HG03175 (cell line): Measurements from ENCODE around the gene GATB.
"Not testable (repeated sequence)": the region's sequence is repeated elsewhere in the genome, so short reads cannot be mapped to it uniquely, and the experiment has no call there.

Experiments
- ATAC-seq: cut with Tn5 transposase; IDR thresholded peaks from one replicate; pipeline ENCODE4 v1.9.1; 2021; ENCODE audit warnings: mild to moderate bottlenecking, moderate library complexity; ENCODE audit not compliant: unreplicated experiment

Gene GATB

DNA sequence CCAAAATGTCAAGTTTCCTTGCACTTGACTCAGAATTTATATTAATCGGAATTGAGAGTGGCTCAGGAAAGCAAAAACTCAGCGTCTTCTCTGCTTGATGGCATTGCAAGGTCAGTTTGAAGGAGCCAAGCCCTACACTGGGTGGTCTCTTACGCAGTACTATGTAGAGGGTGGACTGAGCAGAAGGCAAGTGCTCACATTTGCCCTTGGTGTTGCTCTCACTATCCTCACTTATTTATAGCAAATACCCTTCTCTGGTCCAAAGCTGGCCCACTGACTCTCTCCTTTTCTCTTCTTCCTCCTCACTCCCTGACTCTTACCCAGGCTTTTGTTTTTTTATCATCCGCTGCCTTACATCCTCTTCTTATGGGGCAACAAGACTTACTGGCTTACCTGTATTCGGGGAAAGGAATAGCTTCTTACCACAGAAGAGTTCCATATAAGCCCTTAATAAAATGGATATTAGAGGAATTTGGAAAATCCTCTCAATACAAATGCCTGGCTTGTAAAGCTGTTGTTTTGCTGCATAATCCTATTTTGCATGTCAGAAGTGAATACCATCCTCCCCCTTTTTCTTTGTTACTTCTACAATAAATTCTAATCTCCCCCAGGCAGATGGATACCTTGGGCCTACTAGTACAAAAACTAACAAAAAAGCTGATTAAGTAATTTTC is 24.8 kb upstream of the GATB start:
- no peak for ATAC-seq

DNA sequence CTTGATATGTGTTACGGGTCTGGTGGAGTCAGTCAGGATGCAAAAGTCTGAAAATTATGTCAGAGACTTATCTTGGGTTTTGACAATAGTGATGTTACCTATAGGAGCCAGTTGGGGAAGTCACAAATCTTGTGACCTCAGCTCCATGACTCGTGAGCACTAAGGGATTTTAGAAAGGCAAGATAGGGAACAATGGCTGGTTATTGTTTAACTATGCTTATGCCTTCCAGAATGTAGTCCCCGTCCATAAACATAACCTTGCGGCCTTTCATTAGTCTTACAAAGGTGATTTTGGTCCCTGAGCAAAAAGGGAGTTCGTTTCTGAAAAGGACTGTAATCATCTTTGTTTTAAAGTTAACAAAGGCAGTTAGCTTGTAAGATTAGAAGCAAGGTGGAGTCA is 23.9 kb upstream of the GATB start:
- no peak for ATAC-seq

DNA sequence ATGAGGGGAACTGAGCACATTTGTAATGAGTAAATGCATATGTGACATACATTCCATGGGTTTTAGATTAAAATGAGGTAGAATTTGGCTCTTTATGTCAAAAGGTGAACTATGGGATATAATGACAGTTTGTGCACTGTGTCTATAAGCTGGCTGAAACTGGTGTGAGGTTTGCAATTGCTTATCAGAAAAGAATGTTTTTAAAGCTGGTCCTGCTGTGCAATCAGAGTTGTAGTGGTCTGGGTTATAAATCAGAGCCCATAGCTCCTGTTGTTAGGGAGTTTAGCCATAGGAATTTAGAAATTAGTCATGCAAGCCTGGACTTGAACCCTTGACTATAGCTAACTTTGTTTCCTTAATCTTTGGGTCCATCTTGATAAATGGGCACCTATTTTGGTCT is 23.1 kb upstream of the GATB start:
- ATAC-seq, result no peak

GRCh38 chr4:151782296-151782695 is 21.5 kb upstream of the GATB start:
- no peak for ATAC-seq

DNA sequence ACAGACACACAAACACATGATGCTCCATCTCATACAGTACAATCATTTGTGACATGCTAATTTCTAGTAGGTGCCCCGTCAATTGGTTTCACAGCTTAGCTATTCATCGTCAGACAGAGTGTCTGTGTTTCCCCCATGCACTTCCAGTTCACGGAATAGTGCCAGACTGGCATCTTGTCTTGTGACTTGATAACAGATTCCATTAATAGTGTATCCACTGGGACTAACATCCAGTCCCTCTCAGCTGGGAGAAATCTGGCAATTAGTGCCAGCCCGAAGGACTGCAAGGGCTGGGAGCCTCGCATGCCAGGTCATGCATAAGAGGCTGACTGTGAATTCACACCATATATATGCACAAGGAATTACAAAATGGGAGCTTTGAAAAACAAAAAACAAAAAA is 20.2 kb upstream of the GATB start:
- ATAC-seq, result no peak

DNA sequence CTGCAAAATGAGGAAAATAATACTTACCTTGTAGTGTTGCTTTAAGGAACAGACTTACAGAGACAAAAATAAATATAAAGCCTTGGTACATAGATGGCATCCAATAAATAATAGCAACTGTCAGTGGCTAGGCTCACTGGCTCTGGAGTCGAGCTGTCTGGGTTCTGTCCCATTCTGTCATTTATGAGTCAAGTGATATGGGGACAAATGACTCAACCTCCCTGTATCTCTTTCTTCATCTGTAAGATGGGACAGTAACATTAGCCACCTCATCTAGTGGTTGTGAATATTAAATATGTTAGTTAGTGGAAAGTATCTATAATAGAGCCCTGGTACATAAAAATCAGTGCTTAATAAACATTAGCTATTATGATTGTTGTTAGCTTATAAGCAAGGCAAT is 16.7 kb upstream of the GATB start:
- no peak for ATAC-seq

DNA sequence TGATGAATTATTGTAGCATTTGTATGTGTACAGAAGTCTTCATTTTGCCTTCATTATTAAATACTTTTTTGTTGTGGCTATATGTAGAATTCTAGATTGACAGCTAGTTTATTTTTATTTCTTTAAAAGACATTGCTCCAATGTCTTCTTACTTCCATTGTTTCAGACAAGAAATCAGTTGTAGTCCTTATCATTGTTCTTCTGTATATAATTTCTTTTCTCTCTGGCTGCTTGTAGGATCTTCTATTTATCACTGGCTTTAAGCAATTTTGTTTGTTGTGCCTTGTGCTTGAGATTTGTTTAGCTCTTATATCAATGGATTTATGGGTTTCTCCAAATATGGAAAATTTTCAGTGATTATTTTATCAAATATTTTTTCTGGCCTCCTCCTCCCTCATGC is 13.5 kb upstream of the GATB start:
- no peak for ATAC-seq

DNA sequence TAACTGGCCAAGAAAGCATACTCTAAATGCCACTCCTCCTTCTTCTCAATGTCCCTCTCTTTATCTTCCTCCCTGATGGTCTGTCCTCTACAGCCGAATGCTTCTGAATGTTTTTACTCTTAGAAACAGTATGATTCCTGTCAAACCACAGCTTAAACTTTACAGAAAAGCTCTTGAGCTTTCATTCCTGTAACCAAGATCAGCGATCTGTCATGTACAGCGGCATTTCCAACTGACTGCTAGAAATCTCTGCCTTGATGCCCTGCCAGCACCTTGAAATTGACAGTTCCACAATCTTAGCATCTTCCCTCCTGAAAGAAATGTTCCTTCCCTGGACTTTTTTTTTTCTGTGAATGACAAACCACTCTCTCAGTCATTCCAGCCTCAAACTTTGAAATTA is 11.5 kb upstream of the GATB start:
- ATAC-seq, result no peak

- no peak for ATAC-seq
Observed at GRCh38 chr4:151771664-151772063, 10.9 kb upstream of the GATB start.

- no peak for ATAC-seq
Observed at GRCh38 chr4:151770154-151770553, 9.3 kb upstream of the GATB start.

DNA sequence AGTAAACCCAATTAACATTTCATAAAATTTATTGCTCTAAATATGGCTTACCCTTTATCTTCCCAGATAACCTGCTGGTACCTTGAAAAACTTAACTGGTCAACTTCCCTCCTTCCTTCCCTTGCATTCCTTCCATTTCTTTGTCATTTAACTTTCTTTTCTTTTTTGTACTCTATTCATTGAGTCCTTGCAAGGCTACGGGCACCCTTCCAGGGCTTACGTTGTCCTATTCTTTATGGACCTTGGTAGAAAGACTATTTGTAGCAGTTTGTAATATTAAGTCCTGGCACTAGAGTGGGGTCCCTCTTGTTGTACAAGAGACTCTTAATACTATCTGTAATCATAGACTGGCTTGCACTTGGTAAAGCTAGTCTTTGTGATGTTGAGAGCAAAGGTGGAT is 8.0 kb upstream of the GATB start:
- ATAC-seq, result no peak

DNA sequence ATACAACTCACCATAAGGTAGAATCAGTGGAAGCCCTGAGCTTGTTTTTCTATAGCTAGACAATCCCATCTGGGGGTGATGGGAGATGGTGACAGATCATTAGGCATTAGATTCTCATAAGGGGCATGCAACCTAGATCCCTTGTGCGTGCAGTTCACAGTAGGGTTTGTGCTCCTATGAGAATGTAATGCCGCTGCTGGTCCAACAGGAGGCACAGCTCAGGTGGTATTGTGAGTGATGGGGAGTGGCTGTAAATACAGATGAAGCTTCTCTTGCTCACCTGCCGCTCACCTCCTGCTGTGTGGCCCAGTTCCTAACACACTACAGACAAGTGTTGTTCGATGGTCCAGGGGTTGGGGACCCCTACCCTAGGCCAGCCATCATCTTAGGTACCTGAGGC is 5.9 kb upstream of the GATB start:
- ATAC-seq, result no peak

- ATAC-seq, result no peak
Observed at GRCh38 chr4:151760002-151760401, 805 bp downstream of the GATB start.

GRCh38 chr4:151753056-151753455 is 7.8 kb downstream of the GATB start:
- no peak for ATAC-seq

DNA sequence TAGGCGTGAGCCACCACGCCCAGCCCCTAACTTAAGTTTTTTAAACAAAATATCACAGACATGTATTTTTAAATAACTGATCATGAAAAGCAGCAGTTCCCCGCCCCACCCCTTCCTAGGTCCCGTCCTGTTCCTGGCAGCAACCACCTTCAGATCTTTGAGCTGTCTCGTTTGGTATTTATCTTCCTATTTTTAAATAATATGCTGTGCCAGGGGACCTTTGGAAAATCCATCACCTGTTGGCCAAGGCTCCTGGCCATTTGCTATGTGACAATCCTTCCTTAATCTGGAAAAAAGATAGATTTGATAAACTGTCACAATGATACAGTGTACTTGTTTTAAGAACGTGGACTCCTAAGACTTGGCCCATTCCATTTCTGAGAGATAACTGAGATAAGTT is 10.7 kb downstream of the GATB start:
- no peak for ATAC-seq

DNA sequence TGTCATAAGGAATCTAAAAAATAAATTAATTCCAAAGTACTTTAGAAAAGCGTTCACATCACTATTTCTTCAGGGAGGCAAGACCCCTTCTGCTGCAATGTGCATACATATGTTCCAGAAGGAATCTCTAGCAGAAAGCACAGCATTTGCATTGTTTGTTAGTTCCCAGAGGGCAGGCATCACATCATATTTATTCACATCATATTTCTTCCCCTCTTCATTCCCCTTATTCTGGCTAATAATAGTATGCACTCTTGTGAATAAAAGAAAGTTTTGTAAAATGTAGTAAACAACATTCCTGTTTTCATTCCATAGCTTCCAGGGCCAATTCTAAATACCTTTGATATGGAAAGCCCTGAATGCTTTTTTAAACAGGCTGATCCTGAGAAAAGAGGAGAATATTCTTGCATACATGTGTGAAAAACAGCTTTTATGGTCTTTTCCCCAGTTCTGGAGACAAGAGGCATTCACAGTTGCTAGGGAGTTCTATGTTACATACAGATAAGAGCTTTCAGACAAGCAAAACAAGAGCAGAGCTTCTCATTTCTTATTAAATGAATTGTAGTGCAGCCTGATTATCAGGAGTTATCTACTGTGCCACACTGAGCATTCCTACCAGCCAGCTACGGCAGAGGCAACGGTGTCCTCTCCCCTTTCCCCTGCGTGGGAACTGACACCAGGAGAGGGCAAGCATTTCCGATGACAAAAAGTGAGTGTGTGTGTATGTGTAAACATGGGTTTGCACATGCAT is 15.2 kb downstream of the GATB start:
- no peak for ATAC-seq

DNA sequence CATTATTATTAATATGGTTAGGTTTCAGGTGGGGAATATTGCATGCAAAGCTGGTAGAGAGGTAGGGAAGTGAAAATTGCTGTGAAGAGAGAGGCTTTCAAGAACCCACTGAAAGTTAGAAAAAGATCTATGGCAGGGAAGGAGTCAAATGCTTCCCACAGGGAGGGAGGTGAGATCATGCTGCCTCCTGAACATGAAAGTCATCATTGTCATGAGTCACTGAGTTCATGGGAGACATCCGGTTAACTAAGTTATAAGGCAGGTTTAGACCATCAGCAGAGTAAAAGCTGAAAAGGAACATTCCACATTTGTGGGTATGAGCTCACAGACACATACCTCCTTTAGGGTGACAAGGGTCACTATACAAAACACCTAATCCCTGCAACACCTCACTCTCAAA is 16.2 kb downstream of the GATB start:
- ATAC-seq, result no peak

- ATAC-seq, result no peak
Observed at GRCh38 chr4:151743894-151744293, 16.9 kb downstream of the GATB start.

- ATAC-seq, result no peak
Observed at GRCh38 chr4:151743128-151743854, 17.5 kb downstream of the GATB start.

DNA sequence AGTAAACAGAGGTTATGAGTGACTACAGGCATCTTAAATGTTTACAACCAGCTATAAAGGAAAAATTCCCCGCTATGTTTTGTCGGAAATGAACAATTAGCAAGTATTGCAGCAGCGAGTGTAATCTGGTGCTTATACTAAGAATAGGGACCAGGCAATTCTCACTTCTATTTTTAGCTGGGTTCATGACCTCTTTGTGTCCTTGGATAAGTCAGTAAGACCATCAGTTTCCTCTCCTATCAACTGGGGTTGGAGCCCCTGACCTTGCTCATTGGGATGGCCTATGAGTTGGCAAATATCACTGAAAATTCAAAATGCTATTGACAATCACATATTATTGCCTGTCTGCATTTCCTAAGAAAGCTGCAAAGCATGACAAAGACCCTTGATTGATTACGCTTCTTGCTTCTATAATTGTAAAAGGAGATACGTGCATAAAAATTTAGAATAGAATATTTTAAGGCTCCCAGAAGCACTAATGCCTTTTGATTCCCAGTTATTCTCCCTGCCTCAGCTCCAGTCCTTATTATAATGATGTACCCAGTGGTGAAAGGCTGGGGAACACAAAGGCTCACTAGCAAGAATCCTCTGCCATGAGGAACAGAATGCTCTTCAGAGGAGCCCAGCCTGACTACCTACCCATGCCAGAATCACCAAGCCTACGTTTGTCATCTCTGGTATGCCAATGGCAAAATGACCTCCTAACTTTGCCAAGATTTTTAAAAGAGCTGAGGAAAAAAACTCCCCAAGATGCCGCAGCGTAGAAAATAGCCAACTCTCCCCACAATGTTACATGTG is 21.9 kb downstream of the GATB start:
- no peak for ATAC-seq

GRCh38 chr4:151736852-151737251 is 24.0 kb downstream of the GATB start:
- not testable (repeated sequence) for ATAC-seq
